Measurements from ENCODE around the gene TCEAL1. TPM values are rescaled to one million over a fixed set of nuclear protein-coding genes. Genes with fewer than 3 reads are reported as not detected.

The TCEAL1 gene
- total and polyA plus RNA-seq, 8 donors = 5.9 to 31.9 (median 10.2) TPM

DNA sequence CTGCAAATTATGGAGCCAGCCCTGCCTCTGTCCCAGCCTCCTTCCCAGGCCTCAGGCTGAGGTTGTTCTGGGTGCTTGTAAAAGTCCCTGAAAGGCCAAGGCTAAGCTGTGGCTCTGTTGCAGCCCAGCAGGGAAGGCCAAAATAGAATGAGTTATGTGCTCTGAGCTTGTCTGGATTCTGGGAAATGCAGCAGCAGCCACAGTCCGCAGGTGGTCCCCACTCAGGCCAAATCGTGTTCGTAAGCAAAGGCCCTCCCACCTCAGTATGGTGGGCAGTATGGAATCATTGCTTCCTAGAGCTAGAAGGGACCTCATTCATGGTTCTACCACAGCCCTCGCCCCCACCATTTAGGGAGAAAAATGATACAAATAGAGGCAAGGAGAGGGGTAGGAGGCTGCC lies 4.7 kb upstream of the TCEAL1 start:
- TF ChIP-seq, protein P1, sequence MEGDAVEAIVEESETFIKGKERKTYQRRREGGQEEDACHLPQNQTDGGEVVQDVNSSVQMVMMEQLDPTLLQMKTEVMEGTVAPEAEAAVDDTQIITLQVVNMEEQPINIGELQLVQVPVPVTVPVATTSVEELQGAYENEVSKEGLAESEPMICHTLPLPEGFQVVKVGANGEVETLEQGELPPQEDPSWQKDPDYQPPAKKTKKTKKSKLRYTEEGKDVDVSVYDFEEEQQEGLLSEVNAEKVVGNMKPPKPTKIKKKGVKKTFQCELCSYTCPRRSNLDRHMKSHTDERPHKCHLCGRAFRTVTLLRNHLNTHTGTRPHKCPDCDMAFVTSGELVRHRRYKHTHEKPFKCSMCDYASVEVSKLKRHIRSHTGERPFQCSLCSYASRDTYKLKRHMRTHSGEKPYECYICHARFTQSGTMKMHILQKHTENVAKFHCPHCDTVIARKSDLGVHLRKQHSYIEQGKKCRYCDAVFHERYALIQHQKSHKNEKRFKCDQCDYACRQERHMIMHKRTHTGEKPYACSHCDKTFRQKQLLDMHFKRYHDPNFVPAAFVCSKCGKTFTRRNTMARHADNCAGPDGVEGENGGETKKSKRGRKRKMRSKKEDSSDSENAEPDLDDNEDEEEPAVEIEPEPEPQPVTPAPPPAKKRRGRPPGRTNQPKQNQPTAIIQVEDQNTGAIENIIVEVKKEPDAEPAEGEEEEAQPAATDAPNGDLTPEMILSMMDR (IDR thresholded peaks at IDR 0.05) = no peak
- Histone ChIP-seq H3K4me1 (peaks cover 0 to 6% (median 6%) of the 10 kb centered on the region in 3 donors), H3K27me3 (no peaks in the 10 kb centered on the region), H3K4me3 (no peak overlapping the region), H3K36me3 (no peaks in the 10 kb centered on the region), H3K27ac (peak overlapping the region in 1 of 4 donors; percentile 41), H3K9me3 (no peaks in the 10 kb centered on the region)
- no peak for FAIRE-seq
- ATAC-seq = no peak
- 68 to 71% methylated on average over 4 of the region's 4 CpGs for WGBS, 2 donors
- intact Hi-C loops (cut with DNase I) = no loop called here
- DNase-seq = no peak

DNA sequence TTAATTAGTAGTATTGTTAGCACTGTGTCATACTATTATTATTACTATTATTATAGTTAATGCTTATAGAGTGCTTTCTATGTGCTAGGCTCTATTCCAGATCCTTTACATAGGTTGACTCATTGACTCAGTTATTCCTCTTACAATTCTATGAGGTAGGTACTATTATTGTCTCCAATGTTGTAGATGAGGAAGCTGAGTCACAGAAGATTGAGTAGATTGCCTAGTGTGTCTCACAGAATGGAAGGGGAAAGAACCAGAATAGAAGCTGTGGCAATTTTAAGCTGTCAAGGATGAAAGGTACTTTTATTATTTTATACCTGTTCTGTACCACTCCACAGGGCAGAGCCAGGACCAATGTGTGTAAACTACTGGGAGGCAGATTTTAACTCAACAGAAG lies 1.9 kb upstream of the TCEAL1 start:
- Histone ChIP-seq H3K27ac (no peak overlapping the region), H3K36me3 (no peaks in the 10 kb centered on the region), H3K27me3 (peaks cover 0 to 8% (median 0%) of the 10 kb centered on the region in 4 donors), H3K9me3 (no peaks in the 10 kb centered on the region), H3K4me3 (no peak overlapping the region), H3K4me1 (peaks cover 0 to 6% (median 6%) of the 10 kb centered on the region in 3 donors)
- no peak for DNase-seq
- intact Hi-C loops (cut with DNase I) = no loop called here
- TF ChIP-seq, protein P1 (IDR thresholded peaks at IDR 0.05) = no peak
- no peak for FAIRE-seq
- no peak for ATAC-seq

DNA sequence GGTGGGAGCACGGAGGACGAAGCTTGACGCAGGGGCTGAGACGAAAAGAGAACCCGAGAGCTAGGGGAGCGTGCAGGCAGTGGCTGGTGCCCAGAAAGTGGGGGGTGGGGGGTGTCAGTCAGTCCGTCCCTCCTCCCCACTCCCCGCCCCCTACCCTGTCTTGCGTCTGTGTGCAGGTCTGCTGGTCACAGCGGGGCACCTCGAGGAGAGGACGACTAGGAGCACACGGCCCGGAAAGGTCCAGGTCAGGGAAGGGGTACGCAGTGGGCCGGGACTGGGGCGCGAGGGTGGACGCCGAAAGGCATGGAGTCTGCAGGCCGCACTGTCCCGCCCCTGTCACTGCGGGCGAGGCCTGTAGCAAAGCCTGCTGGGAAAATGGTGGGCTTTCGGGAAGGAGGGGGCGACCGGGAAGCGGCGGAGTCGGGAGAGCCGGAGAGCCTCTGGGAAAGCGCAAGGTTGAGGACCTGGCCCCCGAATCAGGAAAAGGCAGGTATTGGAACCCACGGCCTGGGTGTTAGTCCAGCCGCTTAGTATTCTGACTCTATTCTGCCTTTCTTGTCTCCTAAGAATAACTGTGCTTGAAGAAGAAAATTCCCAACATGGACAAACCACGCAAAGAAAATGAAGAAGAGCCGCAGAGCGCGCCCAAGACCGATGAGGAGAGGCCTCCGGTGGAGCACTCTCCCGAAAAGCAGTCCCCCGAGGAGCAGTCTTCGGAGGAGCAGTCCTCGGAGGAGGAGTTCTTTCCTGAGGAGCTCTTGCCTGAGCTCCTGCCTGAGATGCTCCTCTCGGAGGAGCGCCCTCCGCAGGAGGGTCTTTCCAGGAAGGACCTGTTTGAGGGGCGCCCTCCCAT lies 769 bp downstream of the TCEAL1 start:
- Histone ChIP-seq H3K9me3 (no peaks in the 10 kb centered on the region), H3K4me1 (peaks cover 0 to 6% (median 6%) of the 10 kb centered on the region in 3 donors), H3K36me3 (no peaks in the 10 kb centered on the region), H3K27ac (peak overlapping the region; percentile 63 to 86 (median 74)), H3K4me3 (peak overlapping the region; percentile 18 to 61 (median 46)), H3K27me3 (peaks cover 0 to 8% (median 0%) of the 10 kb centered on the region in 4 donors)
- peak; percentile 57 to 77 (median 62) for DNase-seq
- WGBS, 2 donors = 0 to 21% methylated on average over 48 to 49 of the region's 49 CpGs
- peak; percentile 83 to 91 (median 86) for ATAC-seq
- intact Hi-C loops (cut with DNase I) = no loop called here
- TF ChIP-seq, protein P1 (IDR thresholded peaks at IDR 0.05) = no peak
- FAIRE-seq = no peak

DNA sequence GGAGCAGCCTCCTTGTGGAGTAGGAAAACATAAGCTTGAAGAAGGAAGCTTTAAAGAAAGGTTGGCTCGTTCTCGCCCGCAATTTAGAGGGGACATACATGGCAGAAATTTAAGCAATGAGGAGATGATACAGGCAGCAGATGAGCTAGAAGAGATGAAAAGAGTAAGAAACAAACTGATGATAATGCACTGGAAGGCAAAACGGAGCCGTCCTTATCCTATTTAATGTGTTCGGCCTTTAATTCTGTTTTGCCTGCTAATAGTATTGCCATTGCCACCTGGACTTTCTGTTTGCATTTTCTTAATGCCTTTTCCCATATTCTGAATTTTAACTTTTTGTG lies 1.4 kb downstream of the TCEAL1 start:
- ATAC-seq (no peak), DNase-seq (no peak), FAIRE-seq (no peak)
- no peaks in the 10 kb centered on the region for H3K9me3 ChIP-seq
- TF ChIP-seq, protein P1 (IDR thresholded peaks at IDR 0.05) = no peak
- WGBS, 2 donors = 4 to 22% methylated on average over 6 of the region's 6 CpGs
- H3K27me3 ChIP-seq = peaks cover 0 to 8% (median 0%) of the 10 kb centered on the region in 4 donors
- H3K4me1 ChIP-seq = peaks cover 0 to 6% (median 4%) of the 10 kb centered on the region in 3 donors
- no peaks in the 10 kb centered on the region for H3K36me3 ChIP-seq
- H3K4me3 ChIP-seq = peak overlapping the region; percentile 18 to 61 (median 46)
- intact Hi-C loops (cut with DNase I) = no loop called here
- peak overlapping the region in 3 of 4 donors; percentile 70 to 86 (median 78) for H3K27ac ChIP-seq

DNA sequence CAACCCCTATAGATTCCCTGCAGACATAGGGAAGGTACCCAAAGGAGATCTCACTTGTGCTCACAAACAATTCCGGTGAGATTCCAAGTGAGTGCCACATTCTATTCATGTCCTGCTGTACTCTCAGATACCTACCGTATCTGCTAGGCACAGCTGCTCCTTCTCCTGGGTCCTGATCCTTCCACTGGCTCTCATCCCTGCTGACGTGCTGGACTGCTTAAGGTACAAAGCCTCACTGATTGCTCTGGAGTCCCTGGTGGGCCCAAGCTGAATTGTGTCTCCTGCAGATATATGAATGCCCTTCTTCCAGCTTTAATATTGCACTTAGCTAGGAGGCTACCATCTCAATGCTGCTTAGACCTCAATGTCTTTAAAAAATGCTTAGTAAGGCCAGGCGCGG lies 2.4 kb downstream of the TCEAL1 start:
- intact Hi-C loops (cut with DNase I) = no loop called here
- Histone ChIP-seq H3K27ac (no peak overlapping the region), H3K9me3 (no peaks in the 10 kb centered on the region), H3K36me3 (no peaks in the 10 kb centered on the region), H3K4me1 (peaks cover 0 to 6% (median 3%) of the 10 kb centered on the region in 3 donors), H3K27me3 (peaks cover 0 to 8% (median 0%) of the 10 kb centered on the region in 4 donors), H3K4me3 (no peak overlapping the region)
- no peak for ATAC-seq
- TF ChIP-seq, protein P1 (IDR thresholded peaks at IDR 0.05) = no peak
- no peak for DNase-seq
- no peak for FAIRE-seq
- 81 to 92% methylated on average over 5 of the region's 5 CpGs for WGBS, 2 donors
